GM12878 (cell line): ENCODE data around the gene ARHGEF11. TPM values are rescaled to one million over a fixed set of nuclear protein-coding genes. Genes with fewer than 3 reads are reported as not detected.

Experiments
- ATAC-seq: fragments of 200-7000 bp; cut with Tn5 transposase; 3 replicates; pipeline ENCODE4 v1.9.1; 2020; ENCODE audit warnings: mild to moderate bottlenecking, moderate library complexity
- BruUV-seq: library from RNA; stranded (reverse); fragments of 400-500 nt; replicated peaks from 2 replicates; lab custom pipeline; 2021; lab: Mats Ljungman, UMichigan
- CTCF ChIA-PET: fragments of 300-600 bp; sonication (Branson Sonifier 250); formaldehyde crosslinking; extraction: SDS; loops from one replicate; lab custom pipeline; 2021; ENCODE audit warnings: inconsistent platforms; lab: Yijun Ruan, JAX
- POLR2A ChIA-PET: fragments of 350-600 bp; formaldehyde crosslinking; extraction: SDS; loops from one replicate; lab custom pipeline; 2021; ENCODE audit warnings: inconsistent platforms; lab: Charles Lee
- RAD21 ChIA-PET: fragments of 300-600 bp; sonication (Branson Sonifier 250); formaldehyde crosslinking; loops from one replicate; lab custom pipeline; 2023; ENCODE audit warnings: antibody characterized with exemption; ENCODE audit not compliant: unreplicated experiment; lab: Charles Lee
- SMC1A ChIA-PET: fragments of 300-600 bp; sonication (Branson Sonifier 250); formaldehyde crosslinking; loops from one replicate; lab custom pipeline; 2023; ENCODE audit not compliant: unreplicated experiment, uncharacterized antibody; lab: Charles Lee
- DNase-seq: peaks from one replicate; pipeline ENCODE4 v3.0.0-alpha.2; 2011; ENCODE audit warnings: low read depth, low spot score
- FAIRE-seq: peaks from 3 replicates; lab custom pipeline; 2011; peaks lifted over from hg19 to GRCh38; lab: Jason Lieb, UNC
- H2AFZ ChIP-seq: 2 replicates; pipeline ENCODE4 v1.6.0; 2011; ENCODE audit warnings: low read depth, low read length, control low read depth; ENCODE audit not compliant: control insufficient read depth
- H3K27ac ChIP-seq: 2 replicates; pipeline ENCODE4 v1.5.1; 2011; ENCODE audit warnings: control low read depth; ENCODE audit not compliant: control insufficient read depth, insufficient read depth
- H3K27me3 ChIP-seq, 2 experiments: replicated peaks in 1 of 2; 2 replicates each; pipeline versions ENCODE4 v1.6.0 to v1.6.1; 2011; ENCODE audit warnings: low read length in 1 of 2; ENCODE audit not compliant: control insufficient read depth in 2 of 2, insufficient read depth in 2 of 2
- H3K36me3 ChIP-seq, 2 experiments: 2 replicates each; pipeline ENCODE4 v1.5.1; 2011; ENCODE audit warnings: low read length in 1 of 2; ENCODE audit not compliant: control insufficient read depth in 2 of 2, insufficient read depth in 2 of 2
- H3K4me1 ChIP-seq: 2 replicates; pipeline ENCODE4 v1.6.1; 2011; ENCODE audit warnings: mild to moderate bottlenecking, low read length, moderate library complexity, mixed read lengths; ENCODE audit not compliant: control insufficient read depth, insufficient read depth
- H3K4me2 ChIP-seq: 2 replicates; pipeline ENCODE4 v1.6.0; 2011; ENCODE audit warnings: control low read depth; ENCODE audit not compliant: control insufficient read depth, insufficient read depth
- H3K4me3 ChIP-seq: fragments of 200-600 bp; sonication (generic); 2 replicates; pipeline ENCODE4 v1.5.1; 2016
- H3K79me2 ChIP-seq: 2 replicates; pipeline ENCODE4 v1.6.0; 2011; ENCODE audit warnings: low read length; ENCODE audit not compliant: control insufficient read depth, insufficient read depth
- H3K9ac ChIP-seq: 2 replicates; pipeline ENCODE4 v1.8.0; 2011; ENCODE audit warnings: low read length, control low read depth, mixed read lengths; ENCODE audit not compliant: control insufficient read depth, insufficient read depth
- H3K9me3 ChIP-seq: replicated peaks from 3 replicates; pipeline ENCODE4 v1.5.1; 2011; ENCODE audit warnings: mild to moderate bottlenecking, low read length; ENCODE audit not compliant: control insufficient read depth, insufficient read depth
- H4K20me1 ChIP-seq: 2 replicates; pipeline ENCODE4 v1.6.0; 2011; ENCODE audit not compliant: control insufficient read depth, insufficient read depth
- ATF2 ChIP-seq: IDR thresholded peaks from 2 replicates; pipeline ENCODE4 v1.6.1; 2012; ENCODE audit warnings: low read length, inconsistent platforms
- CEBPB ChIP-seq, 2 experiments: fragments of 150-350 bp in 1 of 2; IDR thresholded peaks; 2 replicates each; pipeline ENCODE4 v1.6.1; 2012 to 2014; ENCODE audit warnings: low read depth in 2 of 2, low read length in 2 of 2, borderline replicate concordance in 1 of 2, inconsistent platforms in 1 of 2
- CHD1 ChIP-seq: IDR thresholded peaks from 2 replicates; pipeline ENCODE4 v1.6.1; 2012; ENCODE audit warnings: low read depth, low read length, improper control_type of control experiment
- CHD4 ChIP-seq: fragments of 200-600 bp; sonication (generic); IDR thresholded peaks from 2 replicates; pipeline ENCODE4 v1.6.1; 2016; ENCODE audit warnings: mild to moderate bottlenecking
- HCFC1 ChIP-seq: fragments of 150-350 bp; IDR thresholded peaks from 2 replicates; pipeline ENCODE4 v1.6.1; 2014; ENCODE audit warnings: low read length
- HDAC2 ChIP-seq: fragments of 200-600 bp; sonication (generic); IDR thresholded peaks from 2 replicates; pipeline ENCODE4 v1.6.1; 2017
- MEF2A ChIP-seq: IDR thresholded peaks from 2 replicates; pipeline ENCODE4 v1.6.1; 2011; ENCODE audit warnings: low read depth, mild to moderate bottlenecking, low read length, moderate library complexity; ENCODE audit not compliant: insufficient read depth
- NR2C1 ChIP-seq: fragments of 450-650 bp; IDR thresholded peaks from 2 replicates; pipeline ENCODE4 v1.6.1; 2017; ENCODE audit warnings: antibody characterized with exemption, mild to moderate bottlenecking, moderate library complexity
- RFX5 ChIP-seq: IDR thresholded peaks from 2 replicates; pipeline ENCODE4 v1.6.1; 2011; ENCODE audit warnings: low read depth, low read length, improper control_type of control experiment
- SKIL ChIP-seq: fragments of 450-650 bp; IDR thresholded peaks from 2 replicates; pipeline ENCODE4 v1.6.1; 2017; ENCODE audit warnings: mild to moderate bottlenecking, low read depth, inconsistent platforms; ENCODE audit not compliant: poor library complexity, severe bottlenecking
- SMAD5 ChIP-seq: IDR thresholded peaks from 2 replicates; pipeline ENCODE4 v1.6.1; 2016; ENCODE audit warnings: antibody characterized with exemption, low read depth
- WGBS: methylation state at CpG from one replicate; pipeline ENCODE4 v1.1.6; 2016; ENCODE audit warnings: low lambda C conversion rate; ENCODE audit not compliant: insufficient replicate concordance, insufficient coverage; ENCODE audit errors: missing lambda C conversion rate; 5-methylcytosine and 5-hydroxymethylcytosine counted together
- in situ Hi-C: fragments of 300-500 bp; cut with MboI; formaldehyde crosslinking; loops from 9 replicates; pipeline ENCODE4 v1.14.3; 2018; ENCODE audit warnings: mixed read lengths
- intact Hi-C: fragments of 100-400 bp; cut with micrococcal nuclease; formaldehyde crosslinking; loops from one replicate; pipeline ENCODE4 v1.14.2; 2022; ENCODE audit not compliant: unreplicated experiment
- polyA plus RNA-seq, 11 experiments: library from polyadenylated mRNA; depleted of rRNA in 4 of 11; unstranded in 6 of 11; stranded (reverse) in 5 of 11; fragments of >200 nt; fragmentation: Nextera tagmentation in 4 of 11; fragmentation: Illumina TruSeq in 1 of 11; extraction: Ambion mirVana in 4 of 11; extraction: Trizol in 1 of 11; gene quantifications; 1 replicate in 1 of 11; 2 replicates in 10 of 11; pipeline versions ENCODE4 v1.2.1 to v1.2.3, GENCODE V29; 2011 to 2016; ENCODE audit warnings: inconsistent platforms in 2 of 11, missing spikeins in 2 of 11, low read depth in 1 of 11
- total RNA-seq, 4 experiments: library from RNA; depleted of rRNA in 3 of 4; stranded (reverse); fragments of >200 nt in 3 of 4; fragmentation: Illumina TruSeq in 1 of 4; extraction: Trizol in 1 of 4; gene quantifications; 2 replicates each; pipeline versions ENCODE4 v1.2.1 to v1.2.3, GENCODE V29; 2013 to 2021
- TF ChIP-seq, protein P1 (sequence below): fragments of 450-650 bp; formaldehyde crosslinking; IDR thresholded peaks from 2 replicates; pipeline ENCODE4 v1.4.0; 2022; ENCODE audit warnings: mild to moderate bottlenecking, moderate library complexity

Gene ARHGEF11
- total and polyA plus RNA-seq, 10 of the 15 experiments (the other 5 are each of a cell fraction or from before 2014, with no cell fraction given) = 0.05 to 12.7 (median 1.8) TPM

GRCh38 chr1:156900896-156901589 lies 144.5 kb downstream of the ARHGEF11 start:
- H3K9me3 ChIP-seq = no peaks in the 10 kb centered on the region
- H3K9ac ChIP-seq = no peak overlapping the region
- no peak for FAIRE-seq
- ATAC-seq = no peak
- peaks cover 0 to 6% of the 10 kb centered on the region in 2 experiments; a peak in 3 of 4 replicates for H3K27me3 ChIP-seq
- no peaks in the 10 kb centered on the region for H4K20me1 ChIP-seq
- no peak overlapping the region for H3K4me2 ChIP-seq
- TF ChIP-seq, protein P1, sequence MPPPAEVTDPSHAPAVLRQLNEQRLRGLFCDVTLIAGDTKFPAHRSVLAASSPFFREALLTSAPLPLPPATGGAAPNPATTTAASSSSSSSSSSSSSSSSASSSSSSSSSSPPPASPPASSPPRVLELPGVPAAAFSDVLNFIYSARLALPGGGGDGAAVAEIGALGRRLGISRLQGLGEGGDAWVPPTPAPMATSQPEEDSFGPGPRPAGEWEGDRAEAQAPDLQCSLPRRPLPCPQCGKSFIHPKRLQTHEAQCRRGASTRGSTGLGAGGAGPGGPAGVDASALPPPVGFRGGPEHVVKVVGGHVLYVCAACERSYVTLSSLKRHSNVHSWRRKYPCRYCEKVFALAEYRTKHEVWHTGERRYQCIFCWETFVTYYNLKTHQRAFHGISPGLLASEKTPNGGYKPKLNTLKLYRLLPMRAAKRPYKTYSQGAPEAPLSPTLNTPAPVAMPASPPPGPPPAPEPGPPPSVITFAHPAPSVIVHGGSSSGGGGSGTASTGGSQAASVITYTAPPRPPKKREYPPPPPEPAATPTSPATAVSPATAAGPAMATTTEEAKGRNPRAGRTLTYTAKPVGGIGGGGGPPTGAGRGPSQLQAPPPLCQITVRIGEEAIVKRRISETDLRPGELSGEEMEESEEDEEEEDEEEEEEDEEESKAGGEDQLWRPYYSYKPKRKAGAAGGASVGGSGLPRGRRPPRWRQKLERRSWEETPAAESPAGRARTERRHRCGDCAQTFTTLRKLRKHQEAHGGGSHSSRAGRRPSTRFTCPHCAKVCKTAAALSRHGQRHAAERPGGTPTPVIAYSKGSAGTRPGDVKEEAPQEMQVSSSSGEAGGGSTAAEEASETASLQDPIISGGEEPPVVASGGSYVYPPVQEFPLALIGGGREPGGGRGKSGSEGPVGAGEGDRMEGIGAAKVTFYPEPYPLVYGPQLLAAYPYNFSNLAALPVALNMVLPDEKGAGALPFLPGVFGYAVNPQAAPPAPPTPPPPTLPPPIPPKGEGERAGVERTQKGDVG = no peak
- TF ChIP-seq CHD4 (no peak), CEBPB (IDR thresholded peaks at IDR 0.05; ENCODE audit: borderline replicate concordance in 1 of 2, low read depth in 2 of 2, low read length in 2 of 2) (no peak), ATF2 (no peak), HDAC2 (no peak), SMAD5 (no peak), CHD1 (no peak), NR2C1 (no peak), SKIL (no peak), MEF2A (no peak), HCFC1 (no peak), RFX5 (no peak)
- no peak overlapping the region for H3K27ac ChIP-seq
- ChIA-PET SMC1A (interaction anchor here (0.5 to 1.1 kb wide), 2 partner anchors 144 to 173 kb away, joined by 3 read pairs; no protein-coding TSS in a partner anchor), POLR2A (no interaction called here), CTCF (interaction anchor here (0.7 to 1.6 kb wide), 4 partner anchors 11 to 175 kb away, joined by 3 to 5 read pairs (median 4); no protein-coding TSS in a partner anchor), RAD21 (interaction anchor here (1.2 to 1.6 kb wide), 2 partner anchors 175 to 189 kb away, joined by 3 to 4 read pairs; no protein-coding TSS in a partner anchor)
- WGBS = 7% methylated on average over 6 of the region's 6 CpGs
- no peak overlapping the region for H2AFZ ChIP-seq
- in situ Hi-C loops (no loop called here), intact Hi-C loops (no loop called here)
- BruUV-seq = no TSS peak
- no peak for DNase-seq
- no peaks in the 10 kb centered on the region for H3K4me1 ChIP-seq
- no peaks in the 10 kb centered on the region for H3K36me3 ChIP-seq
- no peak overlapping the region for H3K4me3 ChIP-seq
- no peaks in the 10 kb centered on the region for H3K79me2 ChIP-seq
